SU-DHL-6 (cell line): Measurements from ENCODE around the gene GMDS.

ENCODE experiments used
- CTCF ChIP-seq: fragments of 200-600 bp; sonication (generic); IDR thresholded peaks from one replicate; pipeline ENCODE4 v1.5.1; 2017; ENCODE audit warnings: antibody characterized with exemption, mild to moderate bottlenecking, low read length, moderate library complexity; ENCODE audit not compliant: insufficient read depth, poor library complexity, severe bottlenecking
- EZH2phosphoT487 ChIP-seq: fragments of 200-600 bp; sonication (generic), shearing (Covaris generic); conservative IDR thresholded peaks from 2 replicates; pipeline ENCODE4 v1.6.1; 2018; ENCODE audit warnings: mild to moderate bottlenecking, antibody characterized with exemption, low read length, moderate library complexity, mixed read lengths

DNA sequence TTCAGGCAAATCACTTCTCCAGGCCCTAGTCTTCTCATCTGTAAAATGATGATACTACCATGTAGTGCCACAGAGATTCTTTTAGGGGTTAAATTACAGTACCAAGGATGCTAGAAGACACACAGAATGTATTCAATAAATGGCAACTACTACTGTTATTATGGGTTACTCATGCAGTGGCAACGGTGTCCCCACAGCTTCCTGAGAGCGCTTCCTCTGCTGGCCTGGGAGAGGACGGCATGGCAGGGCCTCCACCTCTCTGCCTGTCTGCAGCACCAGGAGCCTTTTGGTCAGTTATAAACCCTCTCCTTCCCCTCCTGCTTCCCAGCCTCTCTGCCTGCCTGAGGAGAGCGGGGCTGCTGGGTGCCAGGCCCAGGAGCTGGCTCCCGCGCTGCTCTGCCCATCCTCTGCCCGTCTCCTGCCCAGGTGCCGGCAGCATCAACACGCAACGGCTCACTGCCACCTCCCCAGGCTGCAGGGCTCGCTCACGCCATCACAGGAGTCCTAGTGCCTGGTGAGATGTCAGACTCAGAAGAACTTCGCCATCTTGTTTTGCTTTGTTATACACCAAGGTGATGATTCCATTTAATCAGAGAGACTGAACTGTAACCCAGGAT lies 465.0 kb downstream of the GMDS start:
- TF ChIP-seq CTCF (no peak), EZH2phosphoT487 (no peak)
